GM18519 (cell line): ENCODE data around the gene RAD52.
"Not testable (repeated sequence)": the region's sequence is repeated elsewhere in the genome, so short reads cannot be mapped to it uniquely, and the experiment has no call there.

Experiments used
- ATAC-seq: cut with Tn5 transposase; IDR thresholded peaks from one replicate; pipeline ENCODE4 v1.9.1; 2021; ENCODE audit warnings: mild to moderate bottlenecking, moderate library complexity; ENCODE audit not compliant: unreplicated experiment, low FRiP score

RAD52 gene

GRCh38 chr12:968545-968944, 19.1 kb upstream of the RAD52 start:
- no peak for ATAC-seq

GRCh38 chr12:967641-968040, 18.1 kb upstream of the RAD52 start:
- ATAC-seq, result no peak

GRCh38 chr12:966724-967123, 17.2 kb upstream of the RAD52 start:
- no peak for ATAC-seq

GRCh38 chr12:958588-959123, 9.2 kb upstream of the RAD52 start:
- no peak for ATAC-seq

- ATAC-seq, result no peak
Observed at GRCh38 chr12:955939-956338, 6.4 kb upstream of the RAD52 start.

- ATAC-seq, result no peak
Observed at GRCh38 chr12:954741-955140, 5.2 kb upstream of the RAD52 start.

- ATAC-seq, result no peak
Observed at GRCh38 chr12:953776-954175, 4.3 kb upstream of the RAD52 start.

- ATAC-seq, result no peak
Observed at GRCh38 chr12:951176-951575, 1.7 kb upstream of the RAD52 start.

GRCh38 chr12:948238-948637, 1.3 kb downstream of the RAD52 start:
- ATAC-seq, result no peak

GRCh38 chr12:946631-947030, 2.9 kb downstream of the RAD52 start:
- no peak for ATAC-seq

- no peak for ATAC-seq
Observed at GRCh38 chr12:946212-946611, 3.3 kb downstream of the RAD52 start.

- ATAC-seq, result no peak
Observed at GRCh38 chr12:944211-944610, 5.3 kb downstream of the RAD52 start.

- ATAC-seq, result no peak
Observed at GRCh38 chr12:943051-943450, 6.4 kb downstream of the RAD52 start.

- ATAC-seq, result no peak
Observed at GRCh38 chr12:938810-939209, 10.7 kb downstream of the RAD52 start.

- no peak for ATAC-seq
Observed at GRCh38 chr12:936377-937345, 12.8 kb downstream of the RAD52 start.

GRCh38 chr12:935891-936290, 13.6 kb downstream of the RAD52 start:
- ATAC-seq, result not testable (repeated sequence)

GRCh38 chr12:931591-931990, 17.9 kb downstream of the RAD52 start:
- no peak for ATAC-seq

- no peak for ATAC-seq
Observed at GRCh38 chr12:931060-931459, 18.4 kb downstream of the RAD52 start.

GRCh38 chr12:926641-927040, 22.9 kb downstream of the RAD52 start:
- no peak for ATAC-seq

GRCh38 chr12:922285-922684, 27.2 kb downstream of the RAD52 start:
- no peak for ATAC-seq

GRCh38 chr12:920676-921075, 28.8 kb downstream of the RAD52 start:
- no peak for ATAC-seq
